Thyroid gland (tissue), 4 donors: Measurements from ENCODE around the gene CSPG4.
"Not testable (repeated sequence)": the region's sequence is repeated elsewhere in the genome, so short reads cannot be mapped to it uniquely, and the experiment has no call there.

Experiments
- POLR2A ChIP-seq, 2 donors: fragments of 450-650 bp; IDR thresholded peaks; one replicate each; pipeline ENCODE4 v1.6.1; 2017; ENCODE audit warnings: antibody characterized with exemption in 2 of 2, mild to moderate bottlenecking in 2 of 2, moderate library complexity in 1 of 2
- TF ChIP-seq, protein P1 (sequence below), 6 experiments: fragments of 200-600 bp in 3 of 6; fragments of 450-650 bp in 3 of 6; sonication (generic) in 3 of 6; IDR thresholded peaks; one replicate each; pipeline ENCODE4 v1.5.1; 2016 to 2019; ENCODE audit warnings: antibody characterized with exemption in 6 of 6, mild to moderate bottlenecking in 2 of 6, inconsistent platforms in 1 of 6, moderate library complexity in 1 of 6

DNA sequence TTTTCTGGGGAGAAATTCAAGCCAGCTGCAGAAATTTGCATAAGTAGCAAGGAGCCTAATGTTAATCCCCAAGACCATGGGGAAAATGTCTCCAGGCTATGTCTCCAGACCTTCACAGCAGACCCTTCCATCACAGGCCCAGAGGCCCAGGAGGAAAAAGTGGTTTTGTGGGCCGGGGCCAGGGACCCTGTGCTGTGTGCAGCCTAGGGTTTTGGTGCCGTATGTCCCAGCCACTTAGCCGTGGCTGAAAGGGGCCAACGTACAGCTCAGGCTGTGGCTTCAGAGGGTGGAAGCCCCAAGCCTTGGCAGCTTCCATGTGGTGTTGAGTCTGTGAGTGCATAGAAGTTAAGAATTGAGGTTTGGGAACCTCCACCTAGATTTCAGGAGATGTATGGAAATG lies 29.7 kb upstream of the CSPG4 start:
- TF ChIP-seq, protein P1, sequence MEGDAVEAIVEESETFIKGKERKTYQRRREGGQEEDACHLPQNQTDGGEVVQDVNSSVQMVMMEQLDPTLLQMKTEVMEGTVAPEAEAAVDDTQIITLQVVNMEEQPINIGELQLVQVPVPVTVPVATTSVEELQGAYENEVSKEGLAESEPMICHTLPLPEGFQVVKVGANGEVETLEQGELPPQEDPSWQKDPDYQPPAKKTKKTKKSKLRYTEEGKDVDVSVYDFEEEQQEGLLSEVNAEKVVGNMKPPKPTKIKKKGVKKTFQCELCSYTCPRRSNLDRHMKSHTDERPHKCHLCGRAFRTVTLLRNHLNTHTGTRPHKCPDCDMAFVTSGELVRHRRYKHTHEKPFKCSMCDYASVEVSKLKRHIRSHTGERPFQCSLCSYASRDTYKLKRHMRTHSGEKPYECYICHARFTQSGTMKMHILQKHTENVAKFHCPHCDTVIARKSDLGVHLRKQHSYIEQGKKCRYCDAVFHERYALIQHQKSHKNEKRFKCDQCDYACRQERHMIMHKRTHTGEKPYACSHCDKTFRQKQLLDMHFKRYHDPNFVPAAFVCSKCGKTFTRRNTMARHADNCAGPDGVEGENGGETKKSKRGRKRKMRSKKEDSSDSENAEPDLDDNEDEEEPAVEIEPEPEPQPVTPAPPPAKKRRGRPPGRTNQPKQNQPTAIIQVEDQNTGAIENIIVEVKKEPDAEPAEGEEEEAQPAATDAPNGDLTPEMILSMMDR (IDR thresholded peaks at IDR 0.05), result not testable (repeated sequence)
- not testable (repeated sequence) for TF ChIP-seq POLR2A (IDR thresholded peaks at IDR 0.05)
